Testis (tissue), 2 donors: ENCODE results near the gene DPYD.

Experiments
- CTCF ChIP-seq, 3 experiments: fragments of 450-650 bp in 2 of 3; fragments of 200-600 bp in 1 of 3; sonication (generic) in 1 of 3; IDR thresholded peaks; one replicate each; pipeline ENCODE4 v1.5.1; 2016 to 2019; ENCODE audit warnings: antibody characterized with exemption in 3 of 3, mild to moderate bottlenecking in 2 of 3, moderate library complexity in 1 of 3
- POLR2A ChIP-seq: fragments of 450-650 bp; IDR thresholded peaks from one replicate; pipeline ENCODE4 v1.6.1; 2017; ENCODE audit warnings: antibody characterized with exemption, mild to moderate bottlenecking, moderate library complexity

GRCh38 chr1:97647776-97648175 lies 273.1 kb downstream of the DPYD start:
- TF ChIP-seq CTCF (IDR thresholded peaks at IDR 0.05) (no peak), POLR2A (no peak)
